GM18909 (cell line): ENCODE measurements around the gene CLPSL2.
"Not testable (repeated sequence)": the region's sequence is repeated elsewhere in the genome, so short reads cannot be mapped to it uniquely, and the experiment has no call there.

Source experiments
- ATAC-seq: cut with Tn5 transposase; IDR thresholded peaks from one replicate; pipeline ENCODE4 v1.9.1; 2021; ENCODE audit warnings: mild to moderate bottlenecking; ENCODE audit not compliant: unreplicated experiment, poor library complexity

Gene CLPSL2

GRCh38 chr6:35776364-35777215, at the start of gene CLPSL2:
TSS of gene CLPSL2 (plus strand) at chr6:35776598. CDS start at chr6:35776619, 21 bp downstream.
- ATAC-seq, result no peak

- peak; percentile 14 for ATAC-seq
These were observed 49.0 kb upstream of the CLPSL2 start for GRCh38 chr6:35727231-35727934.

- ATAC-seq, result peak; percentile 42
These were observed 48.3 kb upstream of the CLPSL2 start for GRCh38 chr6:35727935-35728682.

GRCh38 chr6:35728683-35729678, 47.4 kb upstream of the CLPSL2 start:
- no peak for ATAC-seq

- no peak for ATAC-seq
These were observed 46.7 kb upstream of the CLPSL2 start for GRCh38 chr6:35729722-35730121.

- no peak for ATAC-seq
These were observed 45.5 kb upstream of the CLPSL2 start for GRCh38 chr6:35730745-35731413.

- peak; percentile 47 for ATAC-seq
These were observed 45.0 kb upstream of the CLPSL2 start for GRCh38 chr6:35731414-35731735.

- ATAC-seq, result peak; percentile 50
These were observed 44.5 kb upstream of the CLPSL2 start for GRCh38 chr6:35731736-35732532.

- no peak for ATAC-seq
These were observed 42.8 kb upstream of the CLPSL2 start for GRCh38 chr6:35733633-35734032.

GRCh38 chr6:35734319-35734718, 42.1 kb upstream of the CLPSL2 start:
- not testable (repeated sequence) for ATAC-seq

- ATAC-seq, result no peak
These were observed 40.9 kb upstream of the CLPSL2 start for GRCh38 chr6:35735452-35735851.

GRCh38 chr6:35736253-35736894, 40.0 kb upstream of the CLPSL2 start:
- ATAC-seq, result no peak

- no peak for ATAC-seq
These were observed 39.4 kb upstream of the CLPSL2 start, which contains the start of gene ARMC12 for GRCh38 chr6:35736982-35737412. TSS of gene ARMC12 (plus strand) at chr6:35737032. CDS start at chr6:35737109, 77 bp downstream.

GRCh38 chr6:35737413-35738211, 38.8 kb upstream of the CLPSL2 start:
- ATAC-seq, result no peak

- no peak for ATAC-seq
These were observed 36.5 kb upstream of the CLPSL2 start for GRCh38 chr6:35739645-35740524.

- no peak for ATAC-seq
These were observed 33.6 kb upstream of the CLPSL2 start for GRCh38 chr6:35742842-35743241.
